GM21723 (cell line): ENCODE results near the gene SQOR.

Experiments used
- ATAC-seq: cut with Tn5 transposase; IDR thresholded peaks from one replicate; pipeline ENCODE4 v1.9.1; 2021; ENCODE audit warnings: mild to moderate bottlenecking, moderate library complexity; ENCODE audit not compliant: unreplicated experiment

Gene SQOR

DNA sequence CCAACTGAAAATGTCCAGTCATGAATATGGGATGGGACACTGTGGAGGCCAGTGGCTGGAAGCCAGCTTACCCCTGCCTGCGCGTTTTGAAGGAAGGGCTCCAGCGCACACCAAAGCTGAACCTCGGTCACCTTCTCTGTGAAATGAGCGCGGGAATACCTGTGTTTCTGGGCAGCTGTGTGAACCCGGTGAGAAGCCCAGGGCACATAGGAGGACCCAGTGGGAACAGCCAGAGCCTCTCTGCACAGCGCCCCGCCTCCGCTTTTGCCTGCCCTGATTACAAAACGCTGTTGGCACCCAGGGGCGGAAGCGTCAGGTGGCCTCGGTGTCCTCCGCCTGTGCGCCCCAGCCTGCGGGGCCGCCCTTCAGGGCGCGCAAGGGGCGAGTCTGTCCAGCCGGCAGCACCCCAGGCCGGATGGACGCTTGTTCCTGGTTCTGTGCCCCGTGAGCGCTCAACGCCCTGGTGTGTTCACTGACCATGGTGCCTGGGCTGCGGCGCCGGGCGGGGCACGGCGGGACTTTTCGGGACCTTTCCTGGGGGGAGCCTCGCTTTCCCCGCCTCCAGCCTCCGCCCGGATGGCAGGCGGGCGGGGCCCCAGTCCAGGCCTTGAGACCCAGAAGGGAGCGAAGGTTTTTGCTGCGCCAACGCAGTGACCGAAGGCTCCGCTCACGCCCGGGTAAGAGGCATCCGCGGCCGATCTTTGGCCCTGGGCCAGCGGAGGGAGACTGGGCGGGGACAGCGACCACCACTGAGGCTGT, at the start of gene SQOR:
SQOR (plus strand) TSS at position 598 of the 759 bp plus-strand sequence. CDS start 23,895 bp downstream, outside the sequence.
- ATAC-seq, result peak; percentile 76

DNA sequence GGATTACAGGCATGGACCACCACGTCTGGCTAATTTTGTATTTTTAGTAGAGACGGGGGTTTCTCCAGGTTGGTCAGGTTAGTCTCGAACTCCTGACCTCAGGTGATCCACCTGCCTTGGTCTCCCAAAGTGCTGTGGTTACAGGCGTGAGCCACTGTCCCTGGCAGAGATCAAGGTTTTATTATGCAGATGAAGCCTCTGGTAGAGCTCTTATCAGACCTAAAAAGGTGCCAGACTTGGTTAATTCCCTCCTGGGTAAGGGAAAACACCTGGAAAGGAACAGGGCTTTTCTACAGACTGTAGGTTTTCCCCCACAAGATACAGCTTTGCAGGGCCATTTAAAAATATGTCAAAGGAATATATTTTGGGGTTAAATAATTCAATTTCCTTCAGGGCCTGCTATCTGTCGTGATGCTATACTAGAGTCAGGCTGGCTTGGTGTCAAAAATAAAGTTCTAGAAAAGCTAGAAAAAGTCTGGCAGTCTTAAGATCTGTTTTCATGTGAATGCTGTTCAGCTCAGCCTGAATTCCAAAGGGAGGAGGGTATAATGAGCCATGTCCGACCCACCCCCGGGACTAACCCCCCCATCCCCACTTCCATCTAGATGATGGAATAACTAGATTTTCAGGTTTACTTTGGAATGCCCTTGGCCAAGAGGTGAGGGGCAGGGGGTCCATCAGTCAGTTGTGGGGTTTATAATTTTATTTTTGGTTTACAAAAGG, 49.6 kb upstream of the SQOR start:
- ATAC-seq, result no peak

DNA sequence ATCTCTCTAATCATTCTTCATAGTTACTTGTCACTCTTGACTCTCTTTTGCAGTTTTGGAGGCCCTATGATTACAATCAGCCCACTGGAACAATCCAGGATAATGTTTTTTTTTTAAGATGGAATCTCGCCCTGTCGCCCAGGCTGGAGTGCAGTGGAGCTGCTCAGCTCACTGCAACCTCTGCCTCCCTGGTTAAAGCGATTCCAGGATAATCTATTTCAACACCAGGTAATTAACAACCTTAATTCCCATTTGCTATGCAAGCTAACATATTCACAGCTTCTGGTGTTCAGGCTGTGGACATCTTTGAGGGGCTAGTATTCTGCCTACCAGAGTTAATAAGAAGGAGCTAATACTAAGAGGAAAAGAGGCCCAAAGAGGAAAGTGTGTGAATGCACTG, 48.7 kb upstream of the SQOR start:
- no peak for ATAC-seq

GRCh38 chr15:45586601-45587094, 48.2 kb upstream of the SQOR start:
- ATAC-seq, result peak; percentile 11

DNA sequence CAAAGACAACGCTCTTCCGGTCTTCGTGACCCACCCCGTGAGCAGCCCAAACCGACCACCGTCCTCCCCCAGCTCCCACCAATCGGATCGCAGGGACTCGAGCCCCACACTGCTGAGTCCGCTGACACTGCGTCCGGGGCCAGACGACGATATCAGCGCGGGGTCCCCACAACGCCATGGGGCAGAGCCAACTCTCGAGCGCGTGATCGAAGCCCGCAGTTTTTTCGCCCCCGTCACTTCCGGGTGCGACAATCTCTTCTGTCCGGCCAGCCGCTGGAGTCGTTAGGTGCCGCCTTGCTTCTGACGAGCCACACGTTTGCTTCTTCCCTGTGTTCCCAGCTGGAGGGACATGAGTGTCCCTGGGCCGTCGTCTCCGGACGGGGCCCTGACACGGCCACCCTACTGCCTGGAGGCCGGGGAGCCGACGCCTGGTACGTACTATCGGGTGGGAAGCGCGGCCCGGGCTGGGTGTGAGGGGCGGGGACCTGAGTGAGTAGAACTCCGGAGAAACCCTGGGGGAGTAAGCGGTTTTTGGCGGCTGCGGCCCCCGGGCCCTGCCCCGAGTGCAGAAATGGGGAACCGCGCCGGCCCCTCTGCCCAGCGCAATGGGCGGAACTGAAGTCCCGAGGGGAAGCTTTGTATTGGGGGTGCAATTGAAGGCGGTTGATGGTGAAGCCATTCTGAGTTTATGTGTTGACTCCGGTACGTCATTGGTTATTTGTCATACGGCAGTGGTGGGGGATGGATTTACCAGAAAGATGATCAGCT, 47.5 kb upstream of the SQOR start, which contains the start of gene BLOC1S6:
BLOC1S6 (plus strand) TSS at position 285 of the 768 bp plus-strand sequence; CDS start at position 350, 65 bp downstream.
- peak; percentile 81 for ATAC-seq

DNA sequence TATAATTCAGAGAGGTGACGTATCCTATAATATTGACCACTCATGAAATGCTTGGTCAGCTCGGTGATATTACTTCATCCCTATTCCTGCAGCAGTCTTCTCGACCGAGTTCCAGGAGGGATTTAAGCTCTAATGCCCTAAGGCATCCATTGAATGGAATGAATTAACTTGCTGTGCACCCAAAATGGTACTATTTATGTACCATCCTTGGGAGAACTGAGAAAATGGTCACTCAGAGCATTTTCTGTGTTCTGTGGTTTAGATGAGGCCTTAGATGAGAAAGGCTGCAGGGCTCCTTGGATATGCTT, 47.0 kb upstream of the SQOR start:
- no peak for ATAC-seq

DNA sequence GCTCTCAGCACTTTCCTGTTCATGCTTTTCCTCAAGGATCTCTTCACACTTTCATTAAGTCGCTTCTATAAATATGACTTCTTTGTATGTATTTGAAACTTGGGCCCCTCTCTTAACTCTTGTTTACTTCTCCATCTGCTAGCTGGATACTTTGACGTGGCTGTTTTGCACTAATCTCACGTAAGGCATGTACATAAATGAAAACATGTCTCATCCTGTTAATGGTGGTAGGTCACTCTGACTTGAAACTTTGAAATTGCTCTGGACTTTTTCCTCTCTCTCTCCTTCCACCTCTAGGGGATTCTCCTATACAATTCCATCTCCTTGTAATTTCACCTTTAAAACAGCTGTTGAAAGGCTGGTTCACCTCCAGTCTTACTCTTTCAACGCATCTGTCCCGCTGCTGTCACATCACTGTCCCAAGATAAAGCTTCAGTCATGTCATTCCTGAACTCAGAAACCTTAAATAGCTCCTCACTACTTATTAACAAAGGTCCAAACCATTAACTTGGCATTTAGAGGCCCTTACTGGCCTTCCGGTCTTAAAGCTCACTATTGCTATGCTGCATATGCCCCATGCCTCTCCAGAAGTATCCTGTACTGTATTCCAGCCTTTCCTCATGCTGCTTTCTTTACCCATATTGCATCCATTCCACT, 46.5 kb upstream of the SQOR start:
- ATAC-seq, result no peak

- no peak for ATAC-seq
These were observed 45.6 kb upstream of the SQOR start for GRCh38 chr15:45589256-45589655.

DNA sequence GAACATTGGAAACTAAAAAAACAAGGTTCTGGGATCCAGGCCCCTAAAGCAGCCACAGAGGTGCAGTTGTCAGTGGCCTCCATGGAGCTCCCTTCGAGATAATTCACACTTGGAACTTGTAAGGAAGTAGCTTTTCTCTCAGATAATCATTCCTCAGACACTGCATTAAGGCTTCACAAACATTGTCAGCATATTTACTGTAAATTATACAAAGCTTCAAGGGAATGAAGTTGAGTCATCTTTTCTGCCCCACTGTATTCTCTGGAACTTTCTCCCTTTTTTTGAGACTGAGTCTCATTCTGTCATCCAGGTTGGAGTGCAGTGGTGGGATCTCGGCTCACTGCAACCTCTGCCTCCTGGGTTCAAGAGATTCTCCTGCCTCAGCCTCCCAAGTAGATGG, 40.5 kb upstream of the SQOR start:
- ATAC-seq, result no peak

DNA sequence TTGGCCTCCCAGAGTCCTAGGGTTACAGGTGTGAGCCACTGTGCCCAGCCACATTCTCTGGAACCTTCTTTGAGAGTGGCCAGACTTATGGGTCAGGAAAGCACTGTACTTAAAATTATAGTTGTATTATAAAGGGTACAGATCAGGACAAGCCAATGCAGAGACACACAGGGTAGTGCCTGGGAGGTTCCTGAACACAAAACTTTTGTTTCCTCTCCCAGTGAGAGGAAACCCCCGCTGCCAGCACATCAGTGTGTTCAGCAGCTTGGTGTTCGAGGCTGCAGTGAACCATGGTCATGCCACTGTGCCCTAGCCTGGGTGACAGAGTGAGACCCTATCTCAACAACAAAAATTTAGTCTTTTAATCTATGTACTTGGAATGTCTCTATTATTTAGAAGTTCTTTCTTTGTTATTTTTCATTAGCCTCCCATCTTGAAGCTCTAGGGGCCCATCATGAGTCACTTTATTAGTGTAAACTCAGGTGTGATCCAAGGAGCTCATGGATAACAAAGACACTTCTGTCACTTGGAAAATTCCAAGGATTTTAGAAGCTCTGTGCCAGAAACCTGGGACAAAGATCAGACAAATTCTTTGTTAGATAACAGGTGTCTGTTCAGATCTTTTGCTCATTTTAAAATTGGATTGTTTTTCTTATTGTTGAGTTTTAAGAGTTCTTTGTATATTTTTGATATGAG, 39.8 kb upstream of the SQOR start:
- ATAC-seq, result no peak

- ATAC-seq, result no peak
These were observed 30.9 kb upstream of the SQOR start for GRCh38 chr15:45603881-45604280.

GRCh38 chr15:45604326-45604725, 30.5 kb upstream of the SQOR start:
- ATAC-seq, result no peak

- no peak for ATAC-seq
These were observed 28.4 kb upstream of the SQOR start for GRCh38 chr15:45606413-45606812.

- no peak for ATAC-seq
These were observed 28.0 kb upstream of the SQOR start for GRCh38 chr15:45606841-45607240.

- ATAC-seq, result no peak
These were observed 23.5 kb upstream of the SQOR start for GRCh38 chr15:45611305-45611704.

DNA sequence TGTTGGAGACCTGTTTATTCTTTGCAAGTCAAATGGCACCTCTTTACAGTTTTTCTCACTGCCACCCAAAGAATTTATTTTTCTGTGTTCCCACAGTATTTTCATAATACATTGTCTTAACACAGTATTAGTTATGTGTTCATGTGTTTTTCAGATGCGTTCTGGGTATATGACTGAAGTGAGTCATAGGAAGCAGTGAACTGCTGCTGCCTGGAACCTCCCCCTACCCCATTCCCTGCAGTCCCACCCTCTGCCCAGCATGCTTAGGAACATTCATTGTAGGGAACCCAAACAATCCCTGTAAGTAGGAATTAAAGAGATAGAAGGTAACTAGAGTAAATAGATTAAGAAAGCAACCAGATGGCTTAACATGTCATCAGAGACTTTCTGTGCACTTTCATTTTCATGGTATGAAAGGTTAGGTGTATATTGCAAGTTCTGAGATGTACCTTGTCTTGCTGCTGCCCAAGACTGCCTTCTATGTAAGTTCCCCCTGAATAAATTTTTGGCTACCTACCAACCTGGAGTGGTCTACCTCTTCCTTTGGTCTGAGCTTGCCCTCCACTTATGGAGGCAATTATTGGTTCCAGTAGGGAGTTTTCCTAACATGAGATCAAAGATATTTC, 21.9 kb upstream of the SQOR start:
- ATAC-seq, result peak; percentile 55

DNA sequence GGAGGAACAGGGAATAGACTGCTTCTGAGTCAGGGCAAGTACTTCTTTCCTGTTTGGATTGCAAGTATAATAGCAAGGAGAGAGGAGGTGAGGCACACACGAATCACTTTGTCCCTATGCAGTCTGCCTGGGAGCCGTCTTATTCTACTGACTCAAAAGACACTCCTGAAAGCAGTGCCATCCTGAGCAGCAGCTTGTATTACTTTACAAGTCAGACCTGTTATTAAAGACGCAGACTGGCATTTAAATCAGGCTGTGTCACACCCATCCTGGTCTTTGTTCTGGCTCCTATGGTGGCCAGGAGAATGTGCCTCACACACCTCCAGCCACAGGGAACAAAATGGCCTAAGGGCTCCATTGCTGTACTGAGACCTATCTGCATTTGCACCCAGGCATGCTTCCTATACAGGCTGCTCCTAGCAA, 17.9 kb upstream of the SQOR start:
- no peak for ATAC-seq

DNA sequence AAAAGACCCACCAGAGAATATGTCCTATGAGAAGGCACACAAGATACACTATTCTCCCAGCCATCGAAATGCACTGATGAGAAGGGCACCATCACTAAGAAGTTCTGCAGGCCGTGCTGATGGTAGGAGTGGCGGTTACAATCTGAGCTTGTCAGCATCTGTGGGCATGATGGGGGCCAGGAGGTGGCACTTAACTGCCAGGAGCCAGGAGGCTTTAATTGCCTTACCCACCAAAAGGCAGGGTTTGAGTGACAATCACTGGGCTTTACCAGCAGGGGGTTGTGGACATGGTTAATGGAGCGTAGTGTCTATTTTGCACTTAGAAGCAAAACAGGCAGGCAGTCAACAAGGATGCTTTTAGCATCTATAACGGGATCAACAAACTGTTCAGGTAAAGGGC, 16.0 kb upstream of the SQOR start:
- ATAC-seq, result no peak

DNA sequence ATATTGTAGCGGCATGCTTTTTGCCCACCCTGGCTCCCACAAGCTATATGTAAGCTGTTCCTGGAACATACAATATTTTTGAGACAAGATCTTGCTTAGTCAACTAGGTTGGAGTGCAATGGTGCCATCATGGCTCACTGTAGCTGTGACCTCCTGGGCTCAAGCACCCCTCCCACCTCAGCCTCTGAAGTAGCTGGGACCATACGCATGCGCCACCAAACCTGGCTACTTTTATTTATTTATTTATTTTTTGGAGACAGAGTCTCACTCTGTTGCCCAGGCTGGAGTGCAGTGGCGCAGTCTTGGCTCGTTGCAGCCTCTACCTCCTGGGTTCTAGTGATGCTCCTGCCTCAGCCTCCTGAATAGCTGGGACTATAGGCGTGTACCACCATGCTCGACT, 6.7 kb upstream of the SQOR start:
- no peak for ATAC-seq
